HG03064 (cell line): ENCODE data around the gene NENF.
A peak's percentile ranks its signal among the peaks of the same experiment; 100 is the strongest.
"Not testable (repeated sequence)": the region's sequence is repeated elsewhere in the genome, so short reads cannot be mapped to it uniquely, and the experiment has no call there.

Experiments used
- ATAC-seq: cut with Tn5 transposase; IDR thresholded peaks from one replicate; pipeline ENCODE4 v1.9.1; 2021; ENCODE audit warnings: low read depth; ENCODE audit not compliant: unreplicated experiment

The NENF gene

GRCh38 chr1:212432661-212433576, at the start of gene NENF:
TSS of gene NENF (plus strand) at chr1:212432920. CDS start at chr1:212432944, 24 bp downstream.
- ATAC-seq = peak; percentile 98

- ATAC-seq = no peak
Measured at GRCh38 chr1:212386029-212386428, 46.7 kb upstream of the NENF start.

- no peak for ATAC-seq
Measured at GRCh38 chr1:212388985-212389716, 43.6 kb upstream of the NENF start.

- ATAC-seq = not testable (repeated sequence)
Measured at GRCh38 chr1:212395678-212396437, 36.9 kb upstream of the NENF start.

- no peak for ATAC-seq
Measured at GRCh38 chr1:212396638-212397037, 36.1 kb upstream of the NENF start.

- no peak for ATAC-seq
Measured at GRCh38 chr1:212397171-212397570, 35.5 kb upstream of the NENF start.

GRCh38 chr1:212401042-212401441, 31.7 kb upstream of the NENF start:
- ATAC-seq = no peak

GRCh38 chr1:212401838-212402582, 30.7 kb upstream of the NENF start:
- ATAC-seq = no peak

- no peak for ATAC-seq
Measured at GRCh38 chr1:212402666-212403321, 29.9 kb upstream of the NENF start.

- ATAC-seq = no peak
Measured at GRCh38 chr1:212410231-212410820, 22.4 kb upstream of the NENF start.

GRCh38 chr1:212412374-212412773, 20.3 kb upstream of the NENF start:
- ATAC-seq = no peak

GRCh38 chr1:212413902-212414327, 18.8 kb upstream of the NENF start:
- no peak for ATAC-seq

GRCh38 chr1:212414328-212415106, 18.2 kb upstream of the NENF start, which contains the start of gene PACC1:
TSS of gene PACC1 (minus strand) at chr1:212414886. CDS start at chr1:212414757, 129 bp downstream.
- ATAC-seq = peak; percentile 98

- no peak for ATAC-seq
Measured at GRCh38 chr1:212415107-212415841, 17.4 kb upstream of the NENF start.

- ATAC-seq = no peak
Measured at GRCh38 chr1:212421165-212421564, 11.6 kb upstream of the NENF start.

GRCh38 chr1:212423879-212424278, 8.8 kb upstream of the NENF start:
- no peak for ATAC-seq

GRCh38 chr1:212428496-212428895, 4.2 kb upstream of the NENF start:
- no peak for ATAC-seq

GRCh38 chr1:212430416-212430815, 2.3 kb upstream of the NENF start:
- no peak for ATAC-seq
